IMR-90 (cell line): ENCODE data around the gene AARS1. TPM values are rescaled to one million over a fixed set of nuclear protein-coding genes. Genes with fewer than 3 reads are reported as not detected.
"Not testable (repeated sequence)": the region's sequence is repeated elsewhere in the genome, so short reads cannot be mapped to it uniquely, and the experiment has no call there.

Experiments
- ATAC-seq: fragments of 200-7000 bp; cut with Tn5 transposase; 2 replicates; pipeline ENCODE4 v1.9.1; 2020; ENCODE audit warnings: low read depth, mild to moderate bottlenecking, moderate library complexity
- BruUV-seq: library from RNA; stranded (reverse); fragments of 400-500 nt; replicated peaks from 2 replicates; lab custom pipeline; 2021; lab: Mats Ljungman, UMichigan
- CTCF ChIA-PET: fragments of 300-600 bp; formaldehyde crosslinking; extraction: SDS; loops from one replicate; lab custom pipeline; 2021; ENCODE audit warnings: antibody characterized with exemption; lab: Yijun Ruan, JAX
- POLR2A ChIA-PET: fragments of 300-600 bp; sonication (Branson Sonifier 250); formaldehyde crosslinking; loops from one replicate; lab custom pipeline; 2022; ENCODE audit warnings: antibody characterized with exemption; ENCODE audit not compliant: unreplicated experiment; lab: Charles Lee
- DNase-seq: peaks from one replicate; pipeline ENCODE4 v3.0.0; 2013
- H2AFZ ChIP-seq: replicated peaks from 2 replicates; pipeline ENCODE3; 2013; ENCODE audit warnings: low read length, mild to moderate bottlenecking; ENCODE audit not compliant: poor library complexity
- H2AK5ac ChIP-seq: 2 replicates; pipeline ENCODE4 v1.6.1; 2013; ENCODE audit warnings: low read depth, low read length, inconsistent platforms
- H2AK9ac ChIP-seq: replicated peaks from 2 replicates; pipeline ENCODE3; 2013; ENCODE audit warnings: mild to moderate bottlenecking, low read depth, low read length, moderate library complexity; ENCODE audit not compliant: poor library complexity
- H2BK120ac ChIP-seq: 2 replicates; pipeline ENCODE4 v1.6.1; 2013; ENCODE audit warnings: low read depth, low read length, inconsistent platforms
- H2BK15ac ChIP-seq: 3 replicates; pipeline ENCODE4 v1.6.1; 2013; ENCODE audit warnings: low read depth, low read length, inconsistent platforms
- H2BK20ac ChIP-seq: 2 replicates; pipeline ENCODE4 v1.6.1; 2013; ENCODE audit warnings: low read depth, mild to moderate bottlenecking, inconsistent platforms, low read length, moderate library complexity
- H2BK5ac ChIP-seq: 2 replicates; pipeline ENCODE4 v1.6.1; 2013; ENCODE audit warnings: mild to moderate bottlenecking, low read depth, low read length, inconsistent platforms; ENCODE audit not compliant: poor library complexity, severe bottlenecking
- H3K14ac ChIP-seq: replicated peaks from 2 replicates; pipeline ENCODE4 v1.6.1; 2013; ENCODE audit warnings: low read depth, low read length, inconsistent platforms
- H3K18ac ChIP-seq: 2 replicates; pipeline ENCODE4 v1.6.1; 2013; ENCODE audit warnings: low read depth, low read length, control low read depth
- H3K23ac ChIP-seq: 2 replicates; pipeline ENCODE4 v1.6.1; 2013; ENCODE audit warnings: low read depth, low read length, inconsistent platforms
- H3K27ac ChIP-seq: 2 replicates; pipeline ENCODE4 v1.5.1; 2013; ENCODE audit warnings: mild to moderate bottlenecking, control low read depth, low read length; ENCODE audit not compliant: insufficient read depth
- H3K27me3 ChIP-seq: 2 replicates; pipeline ENCODE4 v1.6.1; 2013; ENCODE audit warnings: low read length; ENCODE audit not compliant: control insufficient read depth, insufficient read depth
- H3K36me3 ChIP-seq: 2 replicates; pipeline ENCODE4 v1.6.1; 2013; ENCODE audit warnings: low read length, mixed read lengths; ENCODE audit not compliant: control insufficient read depth, insufficient read depth
- H3K4ac ChIP-seq: 2 replicates; pipeline ENCODE4 v1.6.1; 2013; ENCODE audit warnings: low read depth, low read length, inconsistent platforms
- H3K4me1 ChIP-seq: 2 replicates; pipeline ENCODE4 v1.6.1; 2013; ENCODE audit warnings: low read length, mixed read lengths; ENCODE audit not compliant: control insufficient read depth, insufficient read depth
- H3K4me2 ChIP-seq: 2 replicates; pipeline ENCODE4 v1.6.1; 2013; ENCODE audit warnings: low read depth, mild to moderate bottlenecking, control low read depth, low read length, moderate library complexity
- H3K4me3 ChIP-seq: 2 replicates; pipeline ENCODE4 v1.5.1; 2013; ENCODE audit warnings: low read depth, mild to moderate bottlenecking, control low read depth, low read length, moderate library complexity; ENCODE audit not compliant: insufficient read depth
- H3K56ac ChIP-seq: 2 replicates; pipeline ENCODE4 v1.6.1; 2013; ENCODE audit warnings: low read length, inconsistent platforms; ENCODE audit not compliant: insufficient read depth; ENCODE audit errors: extremely low read depth
- H3K79me1 ChIP-seq, 2 experiments: 2 replicates each; pipeline ENCODE4 v1.6.1; 2013; ENCODE audit warnings: low read length in 2 of 2, inconsistent platforms in 1 of 2, low read depth in 1 of 2
- H3K9ac ChIP-seq: 2 replicates; pipeline ENCODE4 v1.6.1; 2013; ENCODE audit warnings: low read depth, low read length, control low read depth
- H3K9me1 ChIP-seq: 2 replicates; pipeline ENCODE4 v1.6.1; 2013; ENCODE audit warnings: low read length, inconsistent platforms; ENCODE audit not compliant: insufficient read depth
- H3K9me3 ChIP-seq: 2 replicates; pipeline ENCODE4 v1.6.1; 2013; ENCODE audit warnings: low read length; ENCODE audit not compliant: control insufficient read depth, insufficient read depth
- H4K20me1 ChIP-seq: 2 replicates; pipeline ENCODE4 v1.6.1; 2013; ENCODE audit warnings: low read length, inconsistent platforms; ENCODE audit not compliant: insufficient read depth
- H4K5ac ChIP-seq: 2 replicates; pipeline ENCODE4 v1.6.1; 2013; ENCODE audit warnings: mild to moderate bottlenecking, low read depth, low read length, control low read depth
- H4K8ac ChIP-seq, 2 experiments: 2 replicates each; pipeline ENCODE4 v1.6.1; 2013; ENCODE audit warnings: low read depth in 2 of 2, low read length in 2 of 2, control low read depth in 1 of 2, inconsistent platforms in 1 of 2
- H4K91ac ChIP-seq: 2 replicates; pipeline ENCODE4 v1.6.1; 2013; ENCODE audit warnings: low read depth, low read length, inconsistent platforms; ENCODE audit not compliant: insufficient read depth
- CHD1 ChIP-seq: IDR thresholded peaks from 2 replicates; pipeline ENCODE4 v1.6.1; 2012; ENCODE audit warnings: low read depth, low read length, improper control_type of control experiment
- FOS ChIP-seq: fragments of 150-350 bp; IDR thresholded peaks from 2 replicates; pipeline ENCODE4 v1.6.1; 2016; ENCODE audit warnings: low read depth, low read length
- USF2 ChIP-seq: fragments of 150-350 bp; IDR thresholded peaks from 2 replicates; pipeline ENCODE4 v1.6.1; 2017; ENCODE audit warnings: mild to moderate bottlenecking, antibody characterized with exemption, low read length, low read depth
- WGBS, 2 experiments: methylation state at CpG; one replicate each; pipeline versions ENCODE4 v1.1.5 to v1.1.7; 2013; ENCODE audit warnings: missing lambda C conversion rate in 2 of 2; ENCODE audit not compliant: insufficient read length in 1 of 2; ENCODE audit errors: extremely low coverage in 2 of 2; 5-methylcytosine and 5-hydroxymethylcytosine counted together
- dilution Hi-C: fragments of 300-500 bp; cut with HindIII; formaldehyde crosslinking; loops from one replicate; pipeline ENCODE4 v1.14.3; 2018; ENCODE audit warnings: low sequenced_read_pairs; ENCODE audit not compliant: unreplicated experiment
- in situ Hi-C: fragments of 300-500 bp; cut with MboI; formaldehyde crosslinking; loops from 3 replicates; pipeline ENCODE4 v1.14.3; 2019; ENCODE audit warnings: low sequenced_read_pairs, inconsistent platforms, mixed read lengths
- intact Hi-C: fragments of 100-400 bp; cut with micrococcal nuclease; formaldehyde crosslinking; loops from 2 replicates; pipeline ENCODE4 v1.10.0; 2022
- polyA plus RNA-seq, 3 experiments: library from polyadenylated mRNA; depleted of rRNA; stranded (reverse); fragments of >200 nt; gene quantifications; 2 replicates each; pipeline ENCODE4 v1.2.3, GENCODE V29; 2012; ENCODE audit warnings: low replicate concordance in 1 of 3
- total RNA-seq: library from RNA; depleted of rRNA; stranded (reverse); fragments of >200 nt; gene quantifications from 2 replicates; pipeline ENCODE4 v1.2.3, GENCODE V29; 2012

AARS1 gene
- total and polyA plus RNA-seq, 2 of the 4 experiments (the other 2 are of a cell fraction) = 104 to 139 TPM

DNA sequence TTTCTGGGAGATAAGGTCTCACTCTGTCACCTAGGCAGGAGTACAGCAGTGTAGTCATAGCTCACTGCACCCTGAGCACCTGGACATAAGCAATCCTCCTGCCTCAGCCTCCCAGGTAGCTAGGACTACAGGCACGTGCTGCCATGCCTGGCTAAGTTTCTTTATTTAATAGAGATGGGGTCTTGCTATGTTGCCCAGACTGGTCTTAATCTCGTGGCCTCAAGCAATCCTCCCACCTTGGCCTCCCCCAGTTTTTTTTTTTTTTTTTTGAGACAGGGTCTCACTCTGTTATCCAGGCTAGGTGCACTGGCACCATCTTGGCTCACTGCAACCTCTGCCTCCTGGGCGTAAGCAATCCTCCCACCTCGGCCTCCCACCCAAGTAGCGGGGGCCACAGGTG lies 30.8 kb upstream of the AARS1 start:
- TF ChIP-seq CHD1 (no peak), USF2 (no peak), FOS (no peak)
- peaks cover 31% of the 10 kb centered on the region for H3K36me3 ChIP-seq
- H4K91ac ChIP-seq = no peak overlapping the region
- ATAC-seq (no peak), DNase-seq (no peak)
- H3K4me3 ChIP-seq = no peak overlapping the region
- ChIA-PET POLR2A (no interaction called here), CTCF (interaction anchor here (0.7 kb wide), 1 partner anchor 19 kb away, joined by 7 read pairs; no protein-coding TSS in a partner anchor)
- H3K79me1 ChIP-seq = no peaks in the 10 kb centered on the region; a peak in 2 of 4 replicates
- no peak overlapping the region for H2AFZ ChIP-seq
- H4K5ac ChIP-seq = no peak overlapping the region
- H3K18ac ChIP-seq = no peak overlapping the region
- peaks cover 6% of the 10 kb centered on the region; the same call in 1 of the 2 replicates for H3K9me1 ChIP-seq
- no peak overlapping the region for H3K4me2 ChIP-seq
- H2AK9ac ChIP-seq = no peak overlapping the region
- H3K9ac ChIP-seq = no peak overlapping the region
- WGBS, 2 experiments = no CpG with 5 or more reads among the region's 5 CpGs
- no peak overlapping the region for H4K8ac ChIP-seq
- no peak overlapping the region for H3K4ac ChIP-seq
- no peak overlapping the region for H3K56ac ChIP-seq
- dilution Hi-C loops = no loop called here
- H3K9me3 ChIP-seq = no peaks in the 10 kb centered on the region
- in situ Hi-C loops = no loop called here
- H2AK5ac ChIP-seq = no peak overlapping the region
- no peaks in the 10 kb centered on the region for H4K20me1 ChIP-seq
- intact Hi-C loops = no loop called here
- no peak overlapping the region for H2BK120ac ChIP-seq
- no peak overlapping the region for H2BK15ac ChIP-seq
- no peak overlapping the region for H2BK20ac ChIP-seq
- no peak overlapping the region for H3K23ac ChIP-seq
- BruUV-seq = no TSS peak
- no peak overlapping the region for H3K14ac ChIP-seq
- no peaks in the 10 kb centered on the region for H3K27me3 ChIP-seq
- H3K27ac ChIP-seq = no peak overlapping the region
- H3K4me1 ChIP-seq = no peaks in the 10 kb centered on the region
- H2BK5ac ChIP-seq = no peak overlapping the region

DNA sequence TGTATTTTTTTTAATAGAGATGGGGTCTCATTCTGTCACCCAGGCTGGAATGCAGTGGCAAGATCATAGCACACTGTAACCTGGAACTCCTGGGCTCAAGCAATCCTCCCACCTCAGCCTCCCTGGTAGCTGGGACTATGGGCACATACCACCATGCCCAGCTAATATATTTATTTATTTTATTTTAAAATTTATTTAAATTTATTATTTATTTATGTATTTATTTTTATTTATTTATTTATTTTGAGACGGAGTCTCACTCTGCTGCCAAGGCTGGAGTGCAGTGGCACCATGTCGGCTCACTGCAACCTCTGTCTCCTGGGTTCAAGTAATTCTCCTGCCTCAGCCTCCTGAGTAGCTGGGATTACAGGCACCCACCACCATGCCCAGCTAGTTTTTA lies 18.4 kb upstream of the AARS1 start:
- WGBS, 2 experiments = no CpG with 5 or more reads among the region's 2 CpGs
- H2AFZ ChIP-seq, H3K9me1 ChIP-seq, ATAC-seq, H2BK20ac ChIP-seq, H3K36me3 ChIP-seq, H3K23ac ChIP-seq, H3K4me3 ChIP-seq, CTCF ChIA-PET, H3K9me3 ChIP-seq, H3K9ac ChIP-seq, H4K8ac ChIP-seq, DNase-seq, H3K27me3 ChIP-seq, H3K27ac ChIP-seq, H2AK5ac ChIP-seq, intact Hi-C loops, H3K4me1 ChIP-seq, dilution Hi-C loops, H2BK120ac ChIP-seq, H4K91ac ChIP-seq, H2BK5ac ChIP-seq, H2BK15ac ChIP-seq, H3K18ac ChIP-seq, H3K4ac ChIP-seq, H3K56ac ChIP-seq, BruUV-seq, H2AK9ac ChIP-seq, in situ Hi-C loops, H3K4me2 ChIP-seq, H4K5ac ChIP-seq, POLR2A ChIA-PET, H3K14ac ChIP-seq: not testable (repeated sequence)
- Histone ChIP-seq H4K20me1 (peaks cover 18% of the 10 kb centered on the region; the same call in 1 of the 2 replicates), H3K79me1 (peaks cover 15 to 40% of the 10 kb centered on the region in 2 experiments)
